Mesodermal cell (in vitro differentiated cells): ENCODE measurements around the gene MPV17L2. TPM values are rescaled to one million over a fixed set of nuclear protein-coding genes. Genes with fewer than 3 reads are reported as not detected.

Experiments used
- H3K27ac ChIP-seq: 2 replicates; pipeline ENCODE4 v1.7.0; 2013; ENCODE audit warnings: mild to moderate bottlenecking, low read depth, low read length, moderate library complexity; ENCODE audit not compliant: severe bottlenecking
- H3K36me3 ChIP-seq: 2 replicates; pipeline ENCODE4 v1.7.1; 2013; ENCODE audit warnings: mild to moderate bottlenecking, low read length, moderate library complexity; ENCODE audit not compliant: control insufficient read depth, insufficient read depth
- H3K4me1 ChIP-seq: one replicate; pipeline ENCODE4 v1.7.1; 2013; ENCODE audit warnings: mild to moderate bottlenecking, low read length; ENCODE audit not compliant: insufficient read depth, control insufficient read depth, poor library complexity, severe bottlenecking
- H3K4me3 ChIP-seq: 2 replicates; pipeline ENCODE4 v1.7.0; 2013; ENCODE audit warnings: low read length, control low read depth, mild to moderate bottlenecking; ENCODE audit not compliant: insufficient read depth, poor library complexity, severe bottlenecking; ENCODE audit errors: extremely low read depth
- H3K9me3 ChIP-seq: 2 replicates; pipeline ENCODE4 v1.7.1; 2013; ENCODE audit warnings: mild to moderate bottlenecking, low read length, moderate library complexity; ENCODE audit not compliant: control insufficient read depth
- WGBS, 2 experiments: methylation state at CpG; one replicate each; pipeline ENCODE4 v1.1.5; 2013; ENCODE audit warnings: missing lambda C conversion rate in 2 of 2; ENCODE audit not compliant: insufficient coverage in 2 of 2; 5-methylcytosine and 5-hydroxymethylcytosine counted together
- polyA plus RNA-seq, 2 experiments: library from polyadenylated mRNA; stranded (reverse); fragments of 50-300 nt; gene quantifications; one replicate each; pipeline ENCODE4 v1.2.3, GENCODE V29; 2013

The MPV17L2 gene
- 27.5 TPM for polyA plus RNA-seq (2013, experiment 1 of 2)
- 21.6 TPM for polyA plus RNA-seq (2013, experiment 2 of 2)

DNA sequence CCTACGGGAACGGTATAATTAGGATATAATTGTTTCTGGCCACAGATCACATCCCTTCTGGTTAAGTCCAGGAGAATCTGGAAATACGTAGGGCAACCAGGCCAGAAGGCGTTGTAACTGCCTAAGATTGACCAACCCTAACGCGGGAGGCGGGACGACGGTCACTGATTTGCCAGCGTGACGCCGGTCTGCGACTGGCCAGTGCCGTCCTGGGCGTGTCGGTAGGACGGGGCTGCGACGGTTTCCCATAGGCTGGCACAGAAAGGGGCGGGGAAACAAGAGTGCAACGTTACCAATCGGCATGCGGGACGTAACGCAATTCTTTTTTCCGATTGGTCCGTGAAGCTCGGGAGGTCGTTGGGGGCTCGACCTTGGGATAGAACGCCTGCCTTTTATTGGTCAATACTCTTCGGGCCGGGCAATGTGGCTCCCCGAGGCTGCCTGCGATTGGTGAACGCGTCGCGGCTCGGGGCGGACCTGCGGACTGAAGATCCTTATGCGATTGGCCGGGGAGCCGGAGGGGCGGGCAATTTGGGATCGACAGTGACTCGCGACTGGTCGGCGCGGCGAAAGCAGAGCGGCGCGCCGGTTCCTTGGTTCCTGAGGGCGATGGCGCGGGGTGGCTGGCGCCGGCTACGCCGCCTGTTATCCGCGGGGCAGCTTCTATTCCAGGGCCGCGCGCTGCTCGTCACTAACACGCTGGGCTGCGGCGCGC, at the start of gene MPV17L2:
Gene MPV17L2, plus strand, starts transcription at position 546 of the 715 bp plus-strand sequence. Its CDS starts 64 bp downstream, at position 610.
- Histone ChIP-seq H3K27ac (peak within 1 kb of the TSS; percentile 91), H3K4me1 (peaks cover 3% of the 10 kb centered on the region), H3K4me3 (peak within 1 kb of the TSS; percentile 89), H3K9me3 (no peaks in the 10 kb centered on the region), H3K36me3 (peaks cover 17% of the 10 kb centered on the region)
- WGBS, 2 experiments, result 1% methylated on average over 68 to 70 of the region's 74 CpGs

DNA sequence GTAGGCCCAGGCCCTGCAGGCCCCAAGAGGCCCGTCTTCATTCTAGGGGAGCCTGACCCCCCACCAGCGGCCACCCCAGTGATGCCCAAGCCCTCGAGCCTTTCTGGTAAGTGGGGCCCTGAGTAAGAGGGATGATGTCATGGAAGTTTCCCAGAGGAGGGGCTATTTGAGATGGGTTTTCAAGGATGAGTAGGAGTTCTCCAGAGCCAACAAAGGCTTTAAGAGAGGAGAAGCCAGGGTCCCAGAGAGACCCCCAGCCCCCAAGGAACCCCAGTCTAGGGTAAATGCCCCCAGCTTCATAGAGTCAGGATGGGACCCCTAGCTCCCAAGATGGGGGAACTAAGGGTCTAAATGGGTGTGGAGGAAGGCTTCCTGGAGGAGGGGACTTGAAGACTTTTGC, 49.1 kb upstream of the MPV17L2 start:
- H3K9me3 ChIP-seq, result no peaks in the 10 kb centered on the region
- H3K27ac ChIP-seq, result no peak overlapping the region
- 91 to 100% methylated on average over 1 to 3 of the region's 3 CpGs for WGBS, 2 experiments
- H3K4me1 ChIP-seq, result peaks cover 5% of the 10 kb centered on the region
- peaks cover 46% of the 10 kb centered on the region for H3K36me3 ChIP-seq
- no peak overlapping the region for H3K4me3 ChIP-seq

GRCh38 chr19:18144361-18144760, 48.7 kb upstream of the MPV17L2 start:
- WGBS, 2 experiments, result 98% methylated on average over 11 to 16 of the region's 16 CpGs
- H3K4me1 ChIP-seq, result peaks cover 5% of the 10 kb centered on the region
- H3K9me3 ChIP-seq, result no peaks in the 10 kb centered on the region
- no peak overlapping the region for H3K27ac ChIP-seq
- H3K36me3 ChIP-seq, result peaks cover 42% of the 10 kb centered on the region
- H3K4me3 ChIP-seq, result no peak overlapping the region

GRCh38 chr19:18144906-18145305, 48.1 kb upstream of the MPV17L2 start:
- Histone ChIP-seq H3K4me3 (no peak overlapping the region), H3K4me1 (peaks cover 5% of the 10 kb centered on the region), H3K27ac (no peak overlapping the region), H3K36me3 (peaks cover 44% of the 10 kb centered on the region), H3K9me3 (no peaks in the 10 kb centered on the region)
- WGBS, 2 experiments, result 94 to 95% methylated on average over 26 to 28 of the region's 28 CpGs

GRCh38 chr19:18145391-18145999, 47.5 kb upstream of the MPV17L2 start:
- Histone ChIP-seq H3K27ac (no peak overlapping the region), H3K4me3 (no peak overlapping the region), H3K4me1 (peaks cover 5% of the 10 kb centered on the region), H3K36me3 (peaks cover 41% of the 10 kb centered on the region), H3K9me3 (no peaks in the 10 kb centered on the region)
- WGBS, 2 experiments, result 94 to 97% methylated on average over 16 of the region's 19 CpGs

GRCh38 chr19:18147396-18147795, 45.6 kb upstream of the MPV17L2 start:
- H3K9me3 ChIP-seq, result no peaks in the 10 kb centered on the region
- H3K36me3 ChIP-seq, result peaks cover 26% of the 10 kb centered on the region
- no peak overlapping the region for H3K4me3 ChIP-seq
- 93 to 94% methylated on average over 7 to 12 of the region's 13 CpGs for WGBS, 2 experiments
- no peak overlapping the region for H3K27ac ChIP-seq
- peaks cover 8% of the 10 kb centered on the region for H3K4me1 ChIP-seq

- Histone ChIP-seq H3K4me3 (no peak overlapping the region), H3K4me1 (peaks cover 13% of the 10 kb centered on the region), H3K27ac (no peak overlapping the region), H3K36me3 (peaks cover 22% of the 10 kb centered on the region), H3K9me3 (no peaks in the 10 kb centered on the region)
- 94 to 97% methylated on average over 13 to 14 of the region's 16 CpGs for WGBS, 2 experiments
Observed at GRCh38 chr19:18149596-18149975, 43.4 kb upstream of the MPV17L2 start.

GRCh38 chr19:18150776-18151624, 42.0 kb upstream of the MPV17L2 start:
- no peaks in the 10 kb centered on the region for H3K9me3 ChIP-seq
- no peak overlapping the region for H3K4me3 ChIP-seq
- WGBS, 2 experiments, result 93 to 94% methylated on average over 17 to 18 of the region's 18 CpGs
- peaks cover 19% of the 10 kb centered on the region for H3K36me3 ChIP-seq
- H3K4me1 ChIP-seq, result peaks cover 13% of the 10 kb centered on the region
- no peak overlapping the region for H3K27ac ChIP-seq

- no peaks in the 10 kb centered on the region for H3K9me3 ChIP-seq
- 0% methylated on average over 22 of the region's 22 CpGs for WGBS, 2 experiments
- peaks cover 26% of the 10 kb centered on the region for H3K36me3 ChIP-seq
- H3K4me3 ChIP-seq, result peak overlapping the region; percentile 89
- H3K27ac ChIP-seq, result peak overlapping the region; percentile 99
- peaks cover 13% of the 10 kb centered on the region for H3K4me1 ChIP-seq
Observed at GRCh38 chr19:18152442-18152816, 40.6 kb upstream of the MPV17L2 start.

DNA sequence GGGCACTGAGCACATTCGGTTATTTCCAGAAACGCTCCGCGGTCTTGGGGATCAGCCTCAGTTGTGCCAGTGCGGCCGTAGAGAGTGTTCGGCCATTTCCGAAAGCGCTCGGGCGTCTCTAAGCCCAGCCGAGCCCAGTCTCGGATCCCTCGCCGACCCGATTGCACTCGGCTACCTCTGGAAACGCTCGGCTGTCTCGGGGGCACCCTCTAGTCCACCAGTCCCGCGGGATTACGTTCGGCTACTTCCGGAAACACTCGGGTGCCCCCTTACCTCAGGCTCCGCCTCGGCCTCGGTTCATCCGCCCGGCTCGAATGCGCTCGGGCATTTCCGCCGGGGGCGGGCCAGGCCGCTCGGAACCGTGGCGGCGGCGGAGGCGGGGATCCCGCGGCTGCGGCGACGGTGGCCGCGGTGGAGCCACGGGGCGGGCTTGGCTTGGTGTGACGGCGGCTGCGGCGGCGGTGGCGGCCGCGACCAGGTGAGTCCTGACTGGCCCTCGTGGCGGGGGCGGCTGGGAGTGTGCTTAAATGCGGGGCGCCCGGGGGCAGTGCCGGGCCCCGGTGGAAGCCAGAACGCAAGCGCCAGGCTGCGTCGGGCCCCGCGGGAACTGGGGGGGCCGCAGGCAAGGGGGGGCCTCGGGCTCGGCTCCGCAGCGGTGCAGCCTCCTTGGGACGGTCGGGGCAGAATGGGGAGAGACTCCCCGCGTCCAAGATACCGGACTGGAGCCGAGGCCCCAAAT, 40.0 kb upstream of the MPV17L2 start, which contains the start of gene PIK3R2:
Gene PIK3R2, plus strand, starts transcription at position 347 of the 739 bp plus-strand sequence. CDS start 2,717 bp downstream, outside the sequence.
- 1% methylated on average over 61 to 85 of the region's 86 CpGs for WGBS, 2 experiments

More for the DNA sequence above, 40.0 kb upstream of the MPV17L2 start, which contains the start of gene PIK3R2:
- Histone ChIP-seq H3K9me3 (no peaks in the 10 kb centered on the region), H3K4me3 (peak within 1 kb of the TSS; percentile 89), H3K27ac (peak within 1 kb of the TSS; percentile 99), H3K4me1 (peaks cover 13% of the 10 kb centered on the region), H3K36me3 (peaks cover 27% of the 10 kb centered on the region)
